Activated CD4-positive, alpha-beta T cell treated with anti-CD3 and anti-CD28 coated beads, Interleukin-2, amount 50 U/mL, for 48 hours (primary cell): ENCODE results near the gene C1S.
A peak's percentile ranks its signal among the peaks of the same experiment; 100 is the strongest.
"Not testable (repeated sequence)": the region's sequence is repeated elsewhere in the genome, so short reads cannot be mapped to it uniquely, and the experiment has no call there.

ENCODE experiments used
- DNase-seq, 2 experiments: peaks; one replicate each; pipeline ENCODE4 v3.0.0-alpha.2; 2020

C1S gene

DNA sequence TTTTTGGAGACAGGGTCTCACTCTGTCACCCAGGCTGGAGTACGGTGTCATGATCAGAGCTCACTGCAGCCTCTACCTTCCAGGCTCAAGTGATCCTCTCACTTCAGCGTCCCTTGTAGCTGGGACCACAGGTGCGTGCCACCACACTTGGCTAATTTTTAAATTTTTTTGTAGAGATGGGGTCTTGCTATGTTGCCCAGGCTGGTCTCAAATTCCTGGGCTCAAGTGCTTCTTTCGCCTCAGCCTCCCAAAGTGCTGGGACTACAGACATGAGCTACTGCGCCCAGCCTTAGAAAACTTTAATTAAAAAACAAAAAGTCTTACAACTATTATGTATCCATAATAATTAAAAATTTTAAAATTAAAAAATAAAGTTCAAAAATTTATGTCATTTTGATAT is 46.7 kb downstream of the C1S start:
- not testable (repeated sequence) for DNase-seq

DNA sequence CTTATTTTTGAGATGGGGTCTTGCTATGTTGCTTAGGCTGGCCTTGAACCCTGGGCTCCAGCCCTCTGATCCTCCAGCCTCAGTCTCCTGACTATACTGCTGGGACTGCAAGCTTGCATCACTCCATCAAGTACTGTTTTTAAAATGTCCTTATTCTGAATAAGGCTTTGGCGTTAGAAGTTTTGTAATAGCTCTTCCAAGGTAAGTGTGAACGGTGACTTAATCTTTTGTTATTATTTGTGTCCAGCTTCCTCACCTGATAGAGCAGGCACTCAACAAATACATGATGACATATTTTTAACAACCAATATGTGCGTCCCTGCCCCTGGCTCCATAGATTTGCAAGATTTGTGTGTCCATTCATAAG is 47.1 kb downstream of the C1S start:
- DNase-seq, result no peak

DNA sequence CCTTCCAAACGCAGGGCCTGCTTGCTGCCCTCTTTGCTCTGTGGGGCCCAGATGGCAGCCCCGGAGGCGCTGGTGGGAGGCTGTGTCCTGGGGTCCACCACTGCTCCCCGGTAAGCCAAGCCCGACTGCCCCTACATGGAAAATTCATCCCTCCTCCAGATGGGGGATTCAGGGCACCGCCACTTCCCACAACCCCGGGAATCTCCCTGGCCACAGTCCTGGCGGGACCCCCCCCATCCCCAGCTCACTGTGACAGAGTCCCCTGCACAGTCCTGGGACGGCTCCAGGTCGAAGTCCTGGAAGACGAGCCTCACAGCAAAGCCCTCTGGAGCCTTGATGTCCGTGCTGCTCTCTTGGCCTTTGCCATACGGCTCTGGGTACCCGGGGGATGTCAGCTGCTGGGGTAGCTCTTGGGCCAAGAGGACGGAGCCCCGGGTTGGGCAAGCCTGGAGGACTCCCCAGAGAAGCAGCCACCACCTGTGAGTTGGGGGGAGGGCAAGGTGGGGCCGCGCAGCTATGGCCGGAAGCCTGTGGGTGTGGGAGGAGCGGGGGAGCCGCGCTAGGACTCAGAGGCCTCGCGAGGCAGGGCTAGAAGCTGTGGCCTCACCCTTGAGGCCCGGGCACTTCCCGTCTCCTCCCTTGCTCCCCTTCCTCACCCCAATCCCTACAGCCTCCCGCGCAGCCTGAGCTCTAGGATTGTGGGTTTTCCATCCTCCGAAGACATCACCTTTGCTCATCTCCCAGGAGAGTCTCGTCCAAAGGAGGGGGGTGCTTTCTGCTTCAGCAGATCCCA is 47.7 kb downstream of the C1S start:
- peak; percentile 81 to 84 for DNase-seq

DNA sequence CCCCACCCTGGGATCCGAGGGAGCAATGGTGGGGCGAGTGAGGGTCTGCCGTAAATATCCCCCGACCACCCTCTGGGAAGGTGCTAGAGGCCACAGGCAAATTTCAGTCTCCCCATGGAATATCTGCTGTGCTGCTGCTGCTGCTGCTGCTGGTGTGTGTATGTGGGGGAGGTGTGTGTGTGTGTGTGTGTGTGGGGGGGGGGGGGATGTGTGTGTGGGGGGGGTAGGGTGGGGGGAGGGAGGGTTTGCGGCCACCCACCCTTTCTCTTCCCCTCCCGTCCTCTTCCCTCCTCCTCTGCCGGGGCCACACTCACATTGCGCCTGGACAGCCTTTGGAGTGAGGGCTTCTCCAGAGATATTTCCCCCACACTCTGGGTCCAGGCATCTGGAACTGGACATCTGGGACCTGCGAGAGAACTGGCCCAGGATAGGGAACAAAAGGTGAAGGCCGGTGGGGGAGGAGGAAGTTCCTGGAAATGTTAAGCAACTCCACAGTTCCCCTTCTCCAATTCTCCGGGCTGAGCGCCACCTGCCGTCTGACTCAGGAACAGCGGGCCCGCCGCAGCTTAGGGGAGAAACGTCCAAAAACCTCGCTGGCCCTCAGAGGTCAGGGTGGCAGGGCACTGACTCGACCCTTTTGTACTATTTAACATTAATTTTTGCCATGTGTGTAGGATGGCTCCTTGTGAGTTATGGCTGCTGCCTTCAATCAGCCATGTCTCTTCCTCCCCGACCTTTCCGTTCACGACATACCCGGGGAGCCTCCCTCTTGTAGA is 48.5 kb downstream of the C1S start, which contains the start of gene C1RL:
Gene C1RL, minus strand, starts transcription at position 419 of the 776 bp plus-strand sequence. Its CDS starts 34 bp downstream, at position 385.
- peak; percentile 93 to 94 for DNase-seq

DNA sequence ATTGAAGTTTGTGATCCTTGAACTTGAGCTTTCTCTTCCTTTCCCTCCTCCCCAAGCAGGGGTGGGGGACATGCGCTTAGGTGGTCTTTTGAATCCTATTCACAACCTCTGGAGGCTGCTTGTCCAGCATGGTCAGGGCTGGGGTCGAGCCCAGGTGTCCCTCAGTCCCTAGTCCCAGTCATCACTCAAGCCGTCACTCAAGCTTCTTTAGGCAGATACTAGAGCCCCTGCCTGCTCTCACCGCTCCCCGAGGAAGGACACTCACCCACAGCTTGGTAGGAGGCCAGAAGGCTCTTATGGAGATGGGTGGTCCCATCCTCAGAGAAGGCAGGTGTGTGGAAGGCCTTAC is 49.0 kb downstream of the C1S start:
- DNase-seq, result no peak

DNA sequence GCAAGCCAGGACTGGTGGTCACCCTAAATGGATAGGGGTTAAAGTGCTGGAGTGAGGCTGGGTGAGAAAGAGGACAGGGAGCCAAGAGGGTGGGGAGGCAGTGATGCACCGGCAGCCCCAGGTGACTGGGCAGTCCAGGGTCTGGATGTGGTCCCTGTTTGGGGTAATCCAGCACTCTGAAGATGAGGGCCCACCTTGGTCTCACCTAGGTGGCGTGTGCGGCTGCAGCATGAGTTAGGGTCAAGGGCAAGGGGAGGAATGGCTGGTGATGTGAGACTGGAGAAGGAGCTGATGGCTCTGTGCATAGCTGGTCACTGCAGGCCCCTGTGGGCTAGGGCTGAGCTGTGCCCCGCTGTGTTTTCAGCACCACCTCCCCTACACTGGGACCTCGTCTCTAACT is 50.1 kb downstream of the C1S start:
- DNase-seq, result no peak

DNA sequence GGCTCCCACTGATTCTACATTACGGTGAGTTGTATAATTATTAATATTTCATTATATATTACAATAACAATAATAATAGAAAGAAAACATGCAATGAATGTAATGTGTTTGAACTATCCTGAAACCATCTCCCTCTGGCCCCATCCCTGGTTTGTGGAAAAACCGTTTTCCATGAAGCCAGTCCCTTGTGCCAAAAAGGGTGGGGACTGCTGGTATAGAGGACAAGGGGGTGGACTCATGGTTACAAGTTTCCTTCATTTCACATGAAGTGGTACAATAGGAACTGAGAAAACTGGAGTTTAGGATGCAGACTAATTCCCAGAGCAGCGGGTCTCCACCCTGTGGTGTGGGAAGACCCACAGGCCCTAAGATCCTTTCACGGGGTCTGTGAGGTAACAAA is 51.5 kb downstream of the C1S start:
- no peak for DNase-seq

DNA sequence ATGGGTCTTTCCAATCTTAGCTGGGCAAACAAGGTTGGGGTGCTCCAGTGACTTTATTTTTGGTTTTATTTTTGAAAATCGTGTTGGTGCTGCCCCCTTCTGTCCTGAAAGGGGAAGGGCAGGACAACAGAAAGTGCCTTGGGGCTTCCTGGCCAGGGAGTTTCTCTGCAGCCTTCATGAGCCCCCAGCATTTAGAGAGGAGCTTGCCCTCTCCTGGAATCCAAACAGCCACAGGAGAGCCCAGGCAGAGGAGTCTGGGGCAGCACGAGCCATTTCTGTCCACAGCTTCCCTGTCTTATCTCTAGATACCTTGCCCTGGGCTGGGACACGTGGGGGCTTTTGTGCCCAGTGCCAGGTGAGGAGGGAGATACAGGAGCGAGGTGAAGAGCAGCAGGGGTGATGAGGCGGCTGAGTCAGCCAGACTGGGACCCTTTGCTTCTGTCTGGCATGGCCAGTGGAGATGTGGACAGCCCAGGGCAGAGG is 52.9 kb downstream of the C1S start:
- DNase-seq, result peak; percentile 19 to 41

DNA sequence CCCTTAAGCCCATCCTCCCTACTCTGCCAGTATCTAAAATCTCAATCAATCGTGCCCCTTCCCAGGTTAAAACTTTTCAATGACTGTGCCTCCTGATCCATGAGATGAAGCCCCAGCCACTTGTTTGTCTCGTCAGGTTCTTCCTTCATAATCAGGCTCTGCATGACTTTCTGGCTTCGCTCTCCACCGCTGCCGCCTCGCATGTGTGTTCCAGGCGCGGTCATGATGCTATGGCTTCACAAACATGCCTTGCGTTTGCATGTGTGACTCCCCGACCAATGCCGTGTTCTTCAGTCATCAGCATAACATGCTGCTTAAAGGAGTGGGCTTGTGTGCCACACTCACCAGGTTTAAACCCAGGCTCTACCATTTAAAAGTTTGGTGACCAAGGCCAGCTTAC is 53.5 kb downstream of the C1S start:
- no peak for DNase-seq

DNA sequence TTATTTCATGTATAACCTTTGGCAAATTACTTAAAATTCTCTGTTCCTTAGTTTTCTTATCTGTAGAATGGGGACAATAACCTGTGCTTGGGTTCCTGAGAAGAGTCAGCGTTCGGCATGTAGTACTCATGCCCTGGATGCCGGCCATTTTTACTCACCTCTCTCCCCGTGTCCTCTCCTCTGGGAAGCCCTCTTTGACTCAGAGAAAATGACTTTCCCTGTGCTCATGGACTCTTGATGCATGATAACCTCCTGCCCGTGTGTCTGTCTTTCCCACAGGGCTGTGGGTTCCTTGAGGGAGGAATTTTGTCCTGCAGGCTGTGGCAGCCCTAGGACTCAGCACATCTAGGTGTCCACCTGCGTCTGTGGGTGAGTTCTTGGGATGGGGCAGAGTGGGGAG is 54.3 kb downstream of the C1S start:
- no peak for DNase-seq

DNA sequence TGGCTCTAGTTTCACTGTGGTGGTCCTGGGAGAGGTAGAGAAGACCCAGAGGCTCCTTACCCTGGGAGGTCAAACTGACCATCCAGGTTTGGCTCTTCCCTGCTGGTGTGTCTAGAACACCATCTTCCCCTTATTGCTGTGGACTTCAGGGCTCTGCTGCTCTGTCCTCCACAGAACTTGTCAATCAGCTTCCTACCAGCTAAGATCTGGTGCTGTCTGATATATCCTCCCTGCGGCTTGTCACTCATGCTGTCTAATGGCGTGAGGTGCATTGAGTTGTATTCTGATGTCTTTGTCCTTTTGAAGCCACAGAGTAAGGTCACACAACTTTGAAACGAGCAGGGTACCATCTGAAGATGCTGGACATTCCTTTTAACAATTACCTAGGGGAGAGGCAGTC is 55.7 kb downstream of the C1S start:
- no peak for DNase-seq

DNA sequence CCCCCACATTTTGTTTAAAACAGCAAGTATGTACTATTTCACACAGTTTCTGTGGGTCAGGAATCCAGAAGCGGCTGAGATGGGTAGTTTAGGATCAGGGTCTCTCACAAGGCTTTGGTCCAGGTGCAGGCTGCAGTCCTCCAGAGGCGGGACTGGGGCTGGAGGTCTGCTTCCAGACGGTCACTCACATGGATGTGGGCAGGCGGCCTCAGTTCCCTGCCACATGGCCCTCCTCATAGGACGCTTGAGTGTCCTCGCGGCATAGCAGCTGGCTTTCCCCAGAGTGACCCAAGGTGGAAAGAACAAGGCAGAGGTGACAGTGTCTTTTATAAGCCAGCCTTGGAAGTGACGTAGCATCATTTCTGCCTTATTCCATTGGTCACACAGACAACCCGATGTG is 56.4 kb downstream of the C1S start:
- DNase-seq, result no peak

DNA sequence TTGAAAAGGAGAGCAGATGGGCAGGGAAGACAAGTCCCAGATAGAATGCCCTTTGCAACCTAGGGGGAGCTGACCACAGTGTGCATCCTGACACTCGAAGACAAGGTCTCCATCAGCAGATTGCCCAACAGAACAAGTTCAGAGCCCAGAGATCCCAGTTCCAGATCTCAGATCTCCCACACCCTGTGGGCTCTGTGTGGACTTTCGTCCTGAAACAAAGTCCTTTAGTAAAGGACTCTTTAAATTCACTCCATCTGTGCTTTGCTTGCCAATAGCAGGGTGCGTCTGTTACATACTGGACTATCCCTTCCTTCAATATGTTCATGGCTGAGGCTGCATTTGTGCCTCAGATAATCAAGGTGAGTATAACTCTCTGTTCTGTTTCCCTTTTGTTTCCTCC is 57.2 kb downstream of the C1S start:
- DNase-seq, result no peak

DNA sequence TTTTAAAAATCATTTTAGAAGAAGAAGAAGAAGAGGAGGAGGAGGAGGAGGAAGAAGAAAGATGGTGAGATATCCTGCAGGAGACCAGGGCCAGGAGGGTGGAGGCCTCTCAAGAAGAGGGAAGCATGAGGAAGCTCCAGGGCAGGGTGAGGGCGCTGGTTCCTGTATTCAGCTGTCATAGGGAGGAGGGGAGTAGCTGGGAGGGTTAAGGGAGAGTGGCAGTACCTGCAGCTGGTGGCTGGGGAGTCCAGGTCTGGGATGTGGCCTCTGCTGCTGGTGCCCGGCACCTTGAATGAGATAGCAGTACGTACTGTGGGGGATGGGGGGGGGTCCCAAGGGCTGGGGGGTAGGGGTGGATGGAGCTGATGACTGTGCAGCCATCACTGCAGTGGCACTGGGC is 58.4 kb downstream of the C1S start:
- no peak for DNase-seq

DNA sequence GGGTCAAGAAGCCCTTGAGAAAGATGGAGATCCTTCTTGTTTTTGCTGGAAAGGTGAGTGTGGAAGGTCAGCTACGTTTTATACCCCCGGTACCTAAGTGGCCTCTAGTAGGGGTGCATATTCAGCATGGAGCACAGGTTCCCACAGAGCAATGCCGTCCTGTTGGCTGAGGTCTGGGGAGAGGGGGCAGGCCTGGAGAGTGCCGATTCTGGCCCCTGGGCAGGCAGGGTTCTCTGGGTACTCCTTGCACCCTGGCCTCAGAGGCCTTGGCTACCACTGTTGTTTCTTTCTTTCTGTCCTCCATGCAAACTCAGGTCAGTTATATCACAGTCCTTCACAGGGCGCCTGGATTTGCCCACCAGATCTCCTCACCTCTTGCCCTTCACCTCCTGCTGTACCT is 59.6 kb downstream of the C1S start:
- no peak for DNase-seq
